H1 (cell line): ENCODE results near the gene TTLL5. TPM values are rescaled to one million over a fixed set of nuclear protein-coding genes. Genes with fewer than 3 reads are reported as not detected.

Experiments used
- CBX5 ChIP-seq: fragments of 300-800, 300-1000 bp; sonication (generic); IDR thresholded peaks from 2 replicates; pipeline ENCODE4 v1.7.1; 2016; ENCODE audit warnings: antibody characterized with exemption, low read length, low read depth
- EGR1 ChIP-seq: IDR thresholded peaks from 2 replicates; pipeline ENCODE4 v1.6.1; 2011; ENCODE audit warnings: low read depth, low read length, borderline replicate concordance
- polyA plus RNA-seq, 7 experiments: library from polyadenylated mRNA; depleted of rRNA in 3 of 7; stranded (reverse) in 5 of 7; unstranded in 2 of 7; fragments of >200 nt in 5 of 7; fragments of 200-250 nt in 2 of 7; gene quantifications; 1 replicate in 5 of 7; 2 replicates in 1 of 7; 4 replicates in 1 of 7; pipeline versions ENCODE4 v1.2.1 to v1.2.3, GENCODE V29; 2011 to 2013; ENCODE audit warnings: missing spikeins in 2 of 7, mixed read lengths in 2 of 7
- total RNA-seq: library from RNA; stranded (reverse); fragmentation: NEBNext Ultra II Directional; extraction: Animal tissue kit (Norgen Biotek cat#: 25700); gene quantifications from 2 replicates; pipeline ENCODE4 v1.2.1, GENCODE V29; 2021

TTLL5 gene
- total and polyA plus RNA-seq, 2 of the 8 experiments (the other 6 are each of a cell fraction or from before 2014, with no cell fraction given): 16.1 to 45.9 TPM

GRCh38 chr14:75645056-75645455 is 16.0 kb upstream of the TTLL5 start (continued):
- TF ChIP-seq EGR1 (no peak), CBX5 (no peak)
